Neural cell (in vitro differentiated cells): Measurements from ENCODE around the gene ZXDC. TPM values are rescaled to one million over a fixed set of nuclear protein-coding genes. Genes with fewer than 3 reads are reported as not detected.

Experiments
- H2AFZ ChIP-seq: fragments of 200-600, 300-800 bp; sonication (generic), shearing (Covaris generic); 2 replicates; pipeline ENCODE4 v1.6.0; 2014; ENCODE audit warnings: low read depth, mild to moderate bottlenecking, antibody characterized with exemption, low read length, moderate library complexity
- H3F3A ChIP-seq: fragments of 200-600 bp; shearing (Covaris generic); 2 replicates; pipeline ENCODE4 v1.6.1; 2016; ENCODE audit warnings: mild to moderate bottlenecking, moderate library complexity, mixed read lengths, antibody characterized with exemption, low read length; ENCODE audit not compliant: insufficient read depth, poor library complexity, severe bottlenecking
- H3K27ac ChIP-seq: fragments of 200-600, 300-800 bp; sonication (generic), shearing (Covaris generic); 2 replicates; pipeline ENCODE4 v1.5.1; 2014; ENCODE audit warnings: mild to moderate bottlenecking, low read length, moderate library complexity
- H3K27me3 ChIP-seq: fragments of 300-800, 200-600 bp; sonication (generic), shearing (Covaris generic); 2 replicates; pipeline ENCODE4 v1.6.0; 2014; ENCODE audit warnings: mild to moderate bottlenecking, low read depth, low read length, moderate library complexity; ENCODE audit not compliant: insufficient read depth
- H3K36me3 ChIP-seq: fragments of 300-800, 200-600 bp; sonication (generic), shearing (Covaris generic); 2 replicates; pipeline ENCODE4 v1.5.1; 2014; ENCODE audit warnings: mild to moderate bottlenecking, antibody characterized with exemption, low read length, moderate library complexity; ENCODE audit not compliant: insufficient read depth
- H3K4me2 ChIP-seq: fragments of 300-800, 200-600 bp; sonication (generic), shearing (Covaris generic); 2 replicates; pipeline ENCODE4 v1.6.0; 2014; ENCODE audit warnings: mild to moderate bottlenecking, low read length
- H3K4me3 ChIP-seq: fragments of 300-800, 200-600 bp; sonication (generic), shearing (Covaris generic); 2 replicates; pipeline ENCODE4 v1.5.1; 2014; ENCODE audit warnings: mild to moderate bottlenecking, low read length, moderate library complexity
- H3K79me2 ChIP-seq: fragments of 200-600 bp; shearing (Covaris generic); replicated peaks from 2 replicates; pipeline ENCODE4 v1.6.0; 2014; ENCODE audit warnings: mild to moderate bottlenecking, low read length, moderate library complexity; ENCODE audit not compliant: insufficient read depth
- H3K9ac ChIP-seq: fragments of 300-800, 200-600 bp; sonication (generic), shearing (Covaris generic); 2 replicates; pipeline ENCODE4 v1.6.1; 2016; ENCODE audit warnings: mild to moderate bottlenecking, low read length, mixed read lengths
- H3K9me2 ChIP-seq: fragments of 200-600 bp; shearing (Covaris generic); 2 replicates; pipeline ENCODE4 v1.6.1; 2016; ENCODE audit warnings: mild to moderate bottlenecking, low read length, mixed read lengths; ENCODE audit not compliant: insufficient read depth
- H3K9me3 ChIP-seq: fragments of 200-600, 300-800 bp; sonication (generic), shearing (Covaris generic); 2 replicates; pipeline ENCODE4 v1.6.1; 2016; ENCODE audit warnings: mild to moderate bottlenecking, mixed run types, low read length, moderate library complexity, mixed read lengths
- H4K20me1 ChIP-seq: fragments of 200-600 bp; shearing (Covaris generic); 2 replicates; pipeline ENCODE4 v1.6.1; 2016; ENCODE audit warnings: mild to moderate bottlenecking, mixed run types; ENCODE audit not compliant: insufficient read depth
- CTCF ChIP-seq: fragments of 450-650 bp; IDR thresholded peaks from 2 replicates; pipeline ENCODE4 v1.5.1; 2014; ENCODE audit warnings: antibody characterized with exemption, mild to moderate bottlenecking, moderate library complexity; ENCODE audit not compliant: poor library complexity, severe bottlenecking
- EP300 ChIP-seq: fragments of 450-650 bp; conservative IDR thresholded peaks from 2 replicates; pipeline ENCODE4 v1.6.1; 2014; ENCODE audit warnings: antibody characterized with exemption, mild to moderate bottlenecking, moderate library complexity; ENCODE audit not compliant: poor library complexity, severe bottlenecking
- EZH2 ChIP-seq: fragments of 200-600, 300-800 bp; shearing (Covaris generic), sonication (generic); IDR thresholded peaks from 2 replicates; pipeline ENCODE4 v1.6.1; 2014; ENCODE audit warnings: antibody characterized with exemption, low read length, borderline replicate concordance, mild to moderate bottlenecking; ENCODE audit not compliant: insufficient read depth, poor library complexity, severe bottlenecking
- MXI1 ChIP-seq: fragments of 450-650 bp; conservative IDR thresholded peaks from 2 replicates; pipeline ENCODE4 v1.6.1; 2014; ENCODE audit warnings: antibody characterized with exemption, mild to moderate bottlenecking; ENCODE audit not compliant: poor library complexity, severe bottlenecking
- POLR2AphosphoS5 ChIP-seq: IDR thresholded peaks from 2 replicates; pipeline ENCODE4 v1.6.1; 2012
- RAD21 ChIP-seq: fragments of 450-650 bp; conservative IDR thresholded peaks from 2 replicates; pipeline ENCODE4 v1.6.1; 2014; ENCODE audit warnings: antibody characterized with exemption, mild to moderate bottlenecking, moderate library complexity
- SMC3 ChIP-seq: fragments of 450-650 bp; conservative IDR thresholded peaks from 2 replicates; pipeline ENCODE4 v1.6.1; 2014; ENCODE audit warnings: antibody characterized with exemption, mild to moderate bottlenecking, moderate library complexity; ENCODE audit not compliant: poor library complexity
- TAF1 ChIP-seq: IDR thresholded peaks from 2 replicates; pipeline ENCODE4 v1.6.1; 2012; ENCODE audit warnings: low read depth
- polyA plus RNA-seq: library from polyadenylated mRNA; depleted of rRNA; stranded (reverse); fragments of >200 nt; gene quantifications from 2 replicates; pipeline ENCODE4 v1.2.3, GENCODE V29; 2014
- TF ChIP-seq, protein P1 (sequence below): IDR thresholded peaks from 2 replicates; pipeline ENCODE4 v1.6.1; 2012; ENCODE audit warnings: borderline replicate concordance

The ZXDC gene
- polyA plus RNA-seq, 1 donor from 2014 or later: 22.2 TPM

- H3K9me2 ChIP-seq: no peaks in the 10 kb centered on the region
- no peaks in the 10 kb centered on the region for H4K20me1 ChIP-seq
- H3F3A ChIP-seq: no peaks in the 10 kb centered on the region
- H3K36me3 ChIP-seq: no peaks in the 10 kb centered on the region
- no peak overlapping the region for H3K9ac ChIP-seq
- TF ChIP-seq POLR2AphosphoS5 (no peak), EZH2 (no peak), EP300 (no peak), MXI1 (no peak), RAD21 (no peak), CTCF (no peak)
- TF ChIP-seq, protein P1, sequence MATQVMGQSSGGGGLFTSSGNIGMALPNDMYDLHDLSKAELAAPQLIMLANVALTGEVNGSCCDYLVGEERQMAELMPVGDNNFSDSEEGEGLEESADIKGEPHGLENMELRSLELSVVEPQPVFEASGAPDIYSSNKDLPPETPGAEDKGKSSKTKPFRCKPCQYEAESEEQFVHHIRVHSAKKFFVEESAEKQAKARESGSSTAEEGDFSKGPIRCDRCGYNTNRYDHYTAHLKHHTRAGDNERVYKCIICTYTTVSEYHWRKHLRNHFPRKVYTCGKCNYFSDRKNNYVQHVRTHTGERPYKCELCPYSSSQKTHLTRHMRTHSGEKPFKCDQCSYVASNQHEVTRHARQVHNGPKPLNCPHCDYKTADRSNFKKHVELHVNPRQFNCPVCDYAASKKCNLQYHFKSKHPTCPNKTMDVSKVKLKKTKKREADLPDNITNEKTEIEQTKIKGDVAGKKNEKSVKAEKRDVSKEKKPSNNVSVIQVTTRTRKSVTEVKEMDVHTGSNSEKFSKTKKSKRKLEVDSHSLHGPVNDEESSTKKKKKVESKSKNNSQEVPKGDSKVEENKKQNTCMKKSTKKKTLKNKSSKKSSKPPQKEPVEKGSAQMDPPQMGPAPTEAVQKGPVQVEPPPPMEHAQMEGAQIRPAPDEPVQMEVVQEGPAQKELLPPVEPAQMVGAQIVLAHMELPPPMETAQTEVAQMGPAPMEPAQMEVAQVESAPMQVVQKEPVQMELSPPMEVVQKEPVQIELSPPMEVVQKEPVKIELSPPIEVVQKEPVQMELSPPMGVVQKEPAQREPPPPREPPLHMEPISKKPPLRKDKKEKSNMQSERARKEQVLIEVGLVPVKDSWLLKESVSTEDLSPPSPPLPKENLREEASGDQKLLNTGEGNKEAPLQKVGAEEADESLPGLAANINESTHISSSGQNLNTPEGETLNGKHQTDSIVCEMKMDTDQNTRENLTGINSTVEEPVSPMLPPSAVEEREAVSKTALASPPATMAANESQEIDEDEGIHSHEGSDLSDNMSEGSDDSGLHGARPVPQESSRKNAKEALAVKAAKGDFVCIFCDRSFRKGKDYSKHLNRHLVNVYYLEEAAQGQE: no peak
- H3K27me3 ChIP-seq: no peaks in the 10 kb centered on the region
- no peak overlapping the region for H3K4me2 ChIP-seq
- H3K27ac ChIP-seq: no peak overlapping the region
- no peaks in the 10 kb centered on the region for H3K79me2 ChIP-seq
- no peak overlapping the region for H3K4me3 ChIP-seq
- no peak overlapping the region for H2AFZ ChIP-seq
- no peaks in the 10 kb centered on the region for H3K9me3 ChIP-seq
Observed at GRCh38 chr3:126498929-126499328, 23.2 kb upstream of the ZXDC start.

DNA sequence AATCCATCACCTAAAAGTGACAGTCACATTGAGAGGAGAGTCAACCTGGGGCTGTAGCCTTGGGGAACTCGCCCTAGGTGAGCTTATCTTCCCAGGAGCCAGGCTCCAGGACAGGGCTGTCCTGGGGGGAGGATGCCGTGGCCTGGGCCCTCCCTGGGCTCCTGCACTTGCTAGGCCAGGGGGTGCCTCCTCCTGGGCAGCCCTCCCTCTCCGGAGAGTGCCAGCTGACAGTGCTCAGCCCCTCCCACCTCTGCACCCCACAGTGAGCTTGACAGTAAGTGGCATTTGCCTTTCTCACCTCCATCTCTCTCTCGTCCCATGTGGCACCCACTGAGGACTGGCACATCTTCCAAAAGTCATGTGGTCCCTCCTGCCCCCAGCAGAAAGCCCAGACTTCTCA lies 22.8 kb upstream of the ZXDC start:
- Histone ChIP-seq H3K9me3 (no peaks in the 10 kb centered on the region), H3K9me2 (no peaks in the 10 kb centered on the region), H3K9ac (no peak overlapping the region), H3K79me2 (no peaks in the 10 kb centered on the region), H3F3A (no peaks in the 10 kb centered on the region), H4K20me1 (no peaks in the 10 kb centered on the region), H3K27ac (no peak overlapping the region), H3K4me2 (no peak overlapping the region), H3K4me3 (no peak overlapping the region), H3K36me3 (no peaks in the 10 kb centered on the region), H2AFZ (no peak overlapping the region), H3K27me3 (no peaks in the 10 kb centered on the region)
- no peak for TF ChIP-seq EZH2
- TF ChIP-seq POLR2AphosphoS5: no peak
- no peak for TF ChIP-seq TAF1

GRCh38 chr3:126497956-126498355 lies 22.3 kb upstream of the ZXDC start:
- H3K79me2 ChIP-seq: no peaks in the 10 kb centered on the region
- no peak overlapping the region for H3K9ac ChIP-seq
- TF ChIP-seq, protein P1: no peak
- TF ChIP-seq POLR2AphosphoS5: no peak
- TF ChIP-seq RAD21: no peak
- no peak for TF ChIP-seq EP300
- TF ChIP-seq EZH2: no peak
- no peak for TF ChIP-seq CTCF
- TF ChIP-seq SMC3: no peak
- TF ChIP-seq TAF1: no peak
- no peak for TF ChIP-seq MXI1
- H3F3A ChIP-seq: no peaks in the 10 kb centered on the region
- no peak overlapping the region for H3K27ac ChIP-seq
- no peak overlapping the region for H3K4me3 ChIP-seq
- H3K36me3 ChIP-seq: no peaks in the 10 kb centered on the region
- H3K9me2 ChIP-seq: no peaks in the 10 kb centered on the region
- H3K27me3 ChIP-seq: no peaks in the 10 kb centered on the region
- H4K20me1 ChIP-seq: no peaks in the 10 kb centered on the region
- H3K9me3 ChIP-seq: no peaks in the 10 kb centered on the region
- H3K4me2 ChIP-seq: no peak overlapping the region
- no peak overlapping the region for H2AFZ ChIP-seq
